H9 (cell line): ENCODE measurements around the gene NECTIN1. TPM values are rescaled to one million over a fixed set of nuclear protein-coding genes. Genes with fewer than 3 reads are reported as not detected.

Experiments
- DNase-seq: peaks from one replicate; pipeline ENCODE4 v3.0.0-alpha.2; 2017
- H2AFZ ChIP-seq: one replicate; pipeline ENCODE4 v1.6.1; 2013; ENCODE audit warnings: mild to moderate bottlenecking, low read length, control low read depth, moderate library complexity
- H2AK5ac ChIP-seq: 2 replicates; pipeline ENCODE4 v1.6.1; 2013; ENCODE audit warnings: low read length, control low read depth, mixed read lengths; ENCODE audit not compliant: insufficient read length
- H2BK120ac ChIP-seq: one replicate; pipeline ENCODE4 v1.6.1; 2013; ENCODE audit warnings: low read depth, mild to moderate bottlenecking, low read length, control low read depth, inconsistent platforms; ENCODE audit not compliant: poor library complexity, severe bottlenecking
- H2BK12ac ChIP-seq: 2 replicates; pipeline ENCODE4 v1.6.1; 2013; ENCODE audit warnings: low read length, control low read depth, mixed read lengths, low read depth; ENCODE audit not compliant: insufficient read length
- H2BK15ac ChIP-seq: 2 replicates; pipeline ENCODE4 v1.6.1; 2013; ENCODE audit warnings: low read depth, low read length, control low read depth
- H2BK20ac ChIP-seq: one replicate; pipeline ENCODE4 v1.6.1; 2013; ENCODE audit warnings: low read depth, mild to moderate bottlenecking, low read length, control low read depth, inconsistent platforms; ENCODE audit not compliant: poor library complexity, severe bottlenecking
- H2BK5ac ChIP-seq: 2 replicates; pipeline ENCODE4 v1.6.1; 2013; ENCODE audit warnings: low read length, control low read depth, mixed read lengths; ENCODE audit not compliant: insufficient read length
- H3K14ac ChIP-seq: 2 replicates; pipeline ENCODE4 v1.6.1; 2013; ENCODE audit warnings: low read length, control low read depth; ENCODE audit not compliant: insufficient read depth
- H3K18ac ChIP-seq: 2 replicates; pipeline ENCODE4 v1.6.1; 2013; ENCODE audit warnings: low read depth, mild to moderate bottlenecking, mixed read lengths, low read length, control low read depth; ENCODE audit not compliant: insufficient read length
- H3K23ac ChIP-seq: 2 replicates; pipeline ENCODE4 v1.6.1; 2013; ENCODE audit warnings: low read length, control low read depth, mixed read lengths, low read depth; ENCODE audit not compliant: insufficient read length
- H3K23me2 ChIP-seq: 2 replicates; pipeline ENCODE4 v1.6.1; 2013; ENCODE audit warnings: low read depth, mild to moderate bottlenecking, mixed read lengths, low read length, control low read depth; ENCODE audit not compliant: insufficient read length, poor library complexity, severe bottlenecking
- H3K27ac ChIP-seq: 2 replicates; pipeline ENCODE4 v1.5.1; 2013; ENCODE audit warnings: low read length, control low read depth, mixed read lengths, low read depth; ENCODE audit not compliant: insufficient read length
- H3K27me3 ChIP-seq: 2 replicates; pipeline ENCODE4 v1.6.1; 2013; ENCODE audit warnings: low read length, control low read depth, inconsistent platforms; ENCODE audit not compliant: insufficient read depth
- H3K4ac ChIP-seq: 2 replicates; pipeline ENCODE4 v1.6.1; 2013; ENCODE audit warnings: low read depth, mild to moderate bottlenecking, control low read depth, inconsistent platforms, low read length, moderate library complexity
- H3K4me1 ChIP-seq: 2 replicates; pipeline ENCODE4 v1.6.1; 2013; ENCODE audit warnings: low read length, control low read depth, inconsistent platforms; ENCODE audit not compliant: insufficient read depth
- H3K4me2 ChIP-seq: 2 replicates; pipeline ENCODE4 v1.6.1; 2013; ENCODE audit warnings: low read length, control low read depth, mixed read lengths; ENCODE audit not compliant: insufficient read length, insufficient read depth
- H3K56ac ChIP-seq: 2 replicates; pipeline ENCODE4 v1.6.1; 2013; ENCODE audit warnings: low read depth, mild to moderate bottlenecking, mixed read lengths, low read length, control low read depth; ENCODE audit not compliant: insufficient read length
- H3K79me1 ChIP-seq: 2 replicates; pipeline ENCODE4 v1.6.1; 2013; ENCODE audit warnings: low read depth, mild to moderate bottlenecking, moderate library complexity, low read length, control low read depth, inconsistent platforms; ENCODE audit not compliant: insufficient read depth, poor library complexity, severe bottlenecking
- H3K79me2 ChIP-seq: 2 replicates; pipeline ENCODE4 v1.6.1; 2013; ENCODE audit warnings: low read length, control low read depth, inconsistent platforms; ENCODE audit not compliant: insufficient read depth
- H3K9ac ChIP-seq: 2 replicates; pipeline ENCODE4 v1.6.1; 2013; ENCODE audit warnings: low read length, control low read depth, mixed read lengths; ENCODE audit not compliant: insufficient read length; ENCODE audit errors: extremely low read depth
- H3K9me3 ChIP-seq: one replicate; pipeline ENCODE4 v1.6.1; 2013; ENCODE audit warnings: low read depth, low read length, inconsistent platforms; ENCODE audit not compliant: control insufficient read depth
- H3T11ph ChIP-seq: one replicate; pipeline ENCODE4 v1.6.1; 2013; ENCODE audit warnings: mild to moderate bottlenecking, low read length, control low read depth, inconsistent platforms
- H4K20me1 ChIP-seq: one replicate; pipeline ENCODE4 v1.6.1; 2013; ENCODE audit not compliant: control insufficient read depth, insufficient read length, insufficient read depth
- H4K5ac ChIP-seq: 2 replicates; pipeline ENCODE4 v1.6.1; 2013; ENCODE audit warnings: low read depth, mild to moderate bottlenecking, mixed read lengths, low read length, control low read depth; ENCODE audit not compliant: insufficient read length
- H4K8ac ChIP-seq: replicated peaks from 2 replicates; pipeline ENCODE4 v1.6.1; 2013; ENCODE audit warnings: low read length, control low read depth, mixed read lengths, low read depth; ENCODE audit not compliant: insufficient read length
- H4K91ac ChIP-seq: 2 replicates; pipeline ENCODE4 v1.6.1; 2013; ENCODE audit warnings: low read depth, mild to moderate bottlenecking, moderate library complexity, mixed read lengths, low read length, control low read depth; ENCODE audit not compliant: insufficient read length
- H3K27ac Mint-ChIP-seq, 3 experiments: 2 replicates in 2 of 3; 3 replicates in 1 of 3; pipeline ENCODE4 v1.8.0; 2020 to 2021; ENCODE audit warnings: mixed read lengths in 3 of 3, mild to moderate bottlenecking in 1 of 3, moderate library complexity in 1 of 3
- H3K27me3 Mint-ChIP-seq: 2 replicates; pipeline ENCODE4 v1.8.0; 2021; ENCODE audit warnings: low read depth, mild to moderate bottlenecking, moderate library complexity, mixed read lengths
- H3K36me3 Mint-ChIP-seq, 3 experiments: 2 replicates in 2 of 3; 3 replicates in 1 of 3; pipeline ENCODE4 v1.8.0; 2020 to 2021; ENCODE audit warnings: low read depth in 3 of 3, mixed read lengths in 3 of 3; ENCODE audit not compliant: insufficient read depth in 1 of 3
- H3K4me1 Mint-ChIP-seq, 2 experiments: 2 replicates each; pipeline ENCODE4 v1.8.0; 2020; ENCODE audit warnings: mixed read lengths in 2 of 2
- H3K4me3 Mint-ChIP-seq, 2 experiments: 2 replicates in 1 of 2; 3 replicates in 1 of 2; pipeline ENCODE4 v1.8.0; 2020 to 2021; ENCODE audit warnings: mild to moderate bottlenecking in 2 of 2, mixed read lengths in 2 of 2, moderate library complexity in 1 of 2
- H3K9me3 Mint-ChIP-seq, 2 experiments: 2 replicates in 1 of 2; 3 replicates in 1 of 2; pipeline ENCODE4 v1.8.0; 2020; ENCODE audit warnings: mild to moderate bottlenecking in 2 of 2, mixed read lengths in 2 of 2, moderate library complexity in 1 of 2
- WGBS: extraction: QIAGEN DNeasy Blood & Tissue Kit; methylation state at CpG from one replicate; pipeline ENCODE4 v1.1.7; 2013; ENCODE audit warnings: missing lambda C conversion rate, low lambda C conversion rate, mixed read lengths; ENCODE audit not compliant: insufficient read length; ENCODE audit errors: extremely low coverage; 5-methylcytosine and 5-hydroxymethylcytosine counted together
- total RNA-seq: library from RNA; stranded (reverse); gene quantifications from 2 replicates; pipeline ENCODE4 v1.2.1, GENCODE V29; 2021
- TF ChIP-seq, protein P1 (sequence below): fragments of 200-600 bp; sonication (generic); conservative IDR thresholded peaks from 3 replicates; pipeline ENCODE4 v1.8.0; 2021; ENCODE audit warnings: antibody characterized with exemption, mild to moderate bottlenecking

Gene NECTIN1
- total RNA-seq, 1 experiment from 2014 or later, result 113 TPM

GRCh38 chr11:119743006-119743405 lies 14.0 kb upstream of the NECTIN1 start:
- no peak overlapping the region for H2BK12ac ChIP-seq
- H3T11ph ChIP-seq, result no peak overlapping the region
- H3K27ac ChIP-seq, result no peak overlapping the region
- no peak overlapping the region for H2BK5ac ChIP-seq
- no peak overlapping the region for H2BK15ac ChIP-seq
- no peaks in the 10 kb centered on the region; a peak in 1 of 5 replicates for H3K9me3 Mint-ChIP-seq
- no peak overlapping the region for H3K9ac ChIP-seq
- H2AK5ac ChIP-seq, result no peak overlapping the region
- H3K56ac ChIP-seq, result no peak overlapping the region
- no peak overlapping the region for H4K5ac ChIP-seq
- peaks cover 6% of the 10 kb centered on the region for H3K23me2 ChIP-seq
- peaks cover 14 to 21% of the 10 kb centered on the region in 2 experiments for H3K4me1 Mint-ChIP-seq
- H3K4me2 ChIP-seq, result peak overlapping the region; percentile 68
- H3K23ac ChIP-seq, result no peak overlapping the region
- H3K14ac ChIP-seq, result no peak overlapping the region
- no peak overlapping the region for H4K91ac ChIP-seq
- no peak for DNase-seq
- no peak overlapping the region for H2BK120ac ChIP-seq
- H2BK20ac ChIP-seq, result no peak overlapping the region
- H3K79me2 ChIP-seq, result no peaks in the 10 kb centered on the region; the same call in 1 of the 2 replicates
- no peak overlapping the region for H2AFZ ChIP-seq
- H3K4me3 Mint-ChIP-seq, result peak overlapping the region; percentile 67 to 79
- no peak overlapping the region for H3K4ac ChIP-seq
- H3K9me3 ChIP-seq, result no peaks in the 10 kb centered on the region
- H3K27me3 ChIP-seq, result no peaks in the 10 kb centered on the region; the same call in 1 of the 2 replicates
- H4K20me1 ChIP-seq, result no peaks in the 10 kb centered on the region
- H3K36me3 Mint-ChIP-seq, result no peaks in the 10 kb centered on the region
- peaks cover 62% of the 10 kb centered on the region for H3K27me3 Mint-ChIP-seq
- TF ChIP-seq, protein P1, sequence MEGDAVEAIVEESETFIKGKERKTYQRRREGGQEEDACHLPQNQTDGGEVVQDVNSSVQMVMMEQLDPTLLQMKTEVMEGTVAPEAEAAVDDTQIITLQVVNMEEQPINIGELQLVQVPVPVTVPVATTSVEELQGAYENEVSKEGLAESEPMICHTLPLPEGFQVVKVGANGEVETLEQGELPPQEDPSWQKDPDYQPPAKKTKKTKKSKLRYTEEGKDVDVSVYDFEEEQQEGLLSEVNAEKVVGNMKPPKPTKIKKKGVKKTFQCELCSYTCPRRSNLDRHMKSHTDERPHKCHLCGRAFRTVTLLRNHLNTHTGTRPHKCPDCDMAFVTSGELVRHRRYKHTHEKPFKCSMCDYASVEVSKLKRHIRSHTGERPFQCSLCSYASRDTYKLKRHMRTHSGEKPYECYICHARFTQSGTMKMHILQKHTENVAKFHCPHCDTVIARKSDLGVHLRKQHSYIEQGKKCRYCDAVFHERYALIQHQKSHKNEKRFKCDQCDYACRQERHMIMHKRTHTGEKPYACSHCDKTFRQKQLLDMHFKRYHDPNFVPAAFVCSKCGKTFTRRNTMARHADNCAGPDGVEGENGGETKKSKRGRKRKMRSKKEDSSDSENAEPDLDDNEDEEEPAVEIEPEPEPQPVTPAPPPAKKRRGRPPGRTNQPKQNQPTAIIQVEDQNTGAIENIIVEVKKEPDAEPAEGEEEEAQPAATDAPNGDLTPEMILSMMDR, result no peak
- no peak overlapping the region for H3K18ac ChIP-seq
- H3K79me1 ChIP-seq, result no peaks in the 10 kb centered on the region
- H4K8ac ChIP-seq, result no peak overlapping the region
- H3K4me1 ChIP-seq, result no peaks in the 10 kb centered on the region; the same call in 1 of the 2 replicates
- no peak overlapping the region; a peak in 1 of 7 replicates for H3K27ac Mint-ChIP-seq
- WGBS, result no CpG with 5 or more reads among the region's 8 CpGs
